Superior temporal gyrus (tissue), 1 donor: ENCODE data around the gene MCM3AP.

Experiments used
- DNase-seq: peaks from one replicate; pipeline ENCODE4 v3.0.0-alpha.2; 2016; ENCODE audit errors: extremely low spot score

MCM3AP gene

GRCh38 chr21:46185716-46186115 is 99.7 kb downstream of the MCM3AP start:
- DNase-seq: no peak
